GM21737 (cell line): Measurements from ENCODE around the gene SAFB2.

Experiments
- ATAC-seq: cut with Tn5 transposase; IDR thresholded peaks from one replicate; pipeline ENCODE4 v1.9.1; 2021; ENCODE audit warnings: mild to moderate bottlenecking, moderate library complexity; ENCODE audit not compliant: unreplicated experiment

SAFB2 gene

GRCh38 chr19:5585461-5586299 is 36.9 kb downstream of the SAFB2 start:
- ATAC-seq = no peak

- no peak for ATAC-seq
Measured at GRCh38 chr19:5580161-5580571, 42.4 kb downstream of the SAFB2 start.

DNA sequence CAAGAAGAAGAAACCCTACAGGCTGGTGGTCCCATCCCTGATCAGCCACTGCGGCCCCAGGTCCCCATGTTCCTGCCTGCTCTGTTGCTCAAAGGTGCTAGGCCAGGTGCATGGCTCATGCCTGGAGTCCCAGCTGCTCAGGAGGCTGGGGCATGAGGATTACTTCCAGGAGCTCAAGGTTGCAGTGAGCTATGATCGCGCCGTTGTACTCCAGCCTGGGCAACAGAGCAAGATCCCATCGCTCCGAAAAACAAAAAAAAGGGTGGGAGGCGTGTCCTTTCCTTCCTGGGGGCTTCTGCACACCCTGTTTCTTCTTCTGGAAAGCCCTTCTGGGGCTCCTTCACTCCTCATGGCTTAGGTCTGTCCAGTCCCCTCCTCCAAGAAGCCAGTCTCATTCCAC is 42.9 kb downstream of the SAFB2 start:
- ATAC-seq = no peak

GRCh38 chr19:5579286-5579685 is 43.3 kb downstream of the SAFB2 start:
- no peak for ATAC-seq

GRCh38 chr19:5578097-5578846 is 44.3 kb downstream of the SAFB2 start:
- no peak for ATAC-seq

DNA sequence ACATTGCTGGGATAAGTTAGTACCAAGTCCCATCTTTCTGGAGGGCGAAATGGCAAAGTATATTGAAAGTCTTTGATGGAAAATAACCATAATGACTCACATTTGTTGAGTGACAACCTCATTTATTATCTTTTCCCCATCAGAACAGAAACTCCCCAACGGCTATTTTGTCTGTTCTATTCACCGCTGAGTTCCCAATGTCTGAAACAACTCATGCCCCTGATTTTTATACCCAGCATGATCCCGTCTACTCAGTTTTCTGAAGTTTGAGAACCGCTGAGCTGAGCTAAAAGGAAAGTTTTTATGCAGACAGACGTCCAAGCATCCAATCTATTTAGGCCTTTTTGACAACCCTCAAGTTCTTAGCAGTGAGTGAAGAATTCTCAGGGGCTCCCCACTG is 47.0 kb downstream of the SAFB2 start:
- no peak for ATAC-seq

DNA sequence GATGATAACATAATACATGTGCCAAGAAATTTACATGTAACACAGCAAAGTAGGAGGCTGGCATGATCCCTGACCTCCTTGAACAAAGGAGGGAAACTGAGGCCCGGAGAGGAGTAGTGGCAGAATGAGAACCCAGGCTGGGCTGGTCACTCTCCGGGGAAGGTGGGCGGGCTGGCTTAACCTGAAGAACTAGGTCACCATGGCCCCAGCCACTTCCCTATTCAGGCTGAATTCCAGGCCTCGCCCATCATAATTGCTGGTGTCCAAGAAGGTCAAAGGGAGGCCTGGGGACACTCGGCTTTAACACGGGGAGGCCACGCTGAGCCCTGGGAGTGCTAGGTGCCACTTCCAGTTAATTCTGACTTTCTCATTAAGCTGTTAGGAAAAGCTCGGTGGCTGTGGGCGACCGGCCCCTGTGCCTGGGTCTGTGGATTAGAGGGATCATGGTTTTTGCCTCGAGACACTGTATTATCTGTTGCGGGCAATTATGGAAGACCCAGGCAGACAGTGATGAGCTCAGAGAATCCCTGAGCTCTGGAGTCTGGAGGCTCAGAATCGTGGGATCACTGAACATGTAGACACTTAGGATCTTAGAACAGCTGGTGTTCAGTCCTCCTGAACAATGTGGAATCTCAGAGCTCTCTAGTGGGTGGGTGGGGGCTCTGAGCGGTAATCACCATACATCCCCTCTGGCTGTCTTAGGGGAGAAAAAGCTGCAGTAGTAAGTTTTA is 49.9 kb downstream of the SAFB2 start:
- ATAC-seq = no peak

- no peak for ATAC-seq
Measured at GRCh38 chr19:5571777-5572176, 50.8 kb downstream of the SAFB2 start.

- ATAC-seq = no peak
Measured at GRCh38 chr19:5567970-5568407, 54.6 kb downstream of the SAFB2 start.

- no peak for ATAC-seq
Measured at GRCh38 chr19:5567360-5567969, 55.1 kb downstream of the SAFB2 start, which contains the start of gene TINCR. Gene TINCR, minus strand, starts transcription at chr19:5567953.

GRCh38 chr19:5564930-5565329 is 57.6 kb downstream of the SAFB2 start:
- ATAC-seq = no peak

- no peak for ATAC-seq
Measured at GRCh38 chr19:5563935-5564612, 58.5 kb downstream of the SAFB2 start.

- ATAC-seq = no peak
Measured at GRCh38 chr19:5563008-5563431, 59.6 kb downstream of the SAFB2 start.

DNA sequence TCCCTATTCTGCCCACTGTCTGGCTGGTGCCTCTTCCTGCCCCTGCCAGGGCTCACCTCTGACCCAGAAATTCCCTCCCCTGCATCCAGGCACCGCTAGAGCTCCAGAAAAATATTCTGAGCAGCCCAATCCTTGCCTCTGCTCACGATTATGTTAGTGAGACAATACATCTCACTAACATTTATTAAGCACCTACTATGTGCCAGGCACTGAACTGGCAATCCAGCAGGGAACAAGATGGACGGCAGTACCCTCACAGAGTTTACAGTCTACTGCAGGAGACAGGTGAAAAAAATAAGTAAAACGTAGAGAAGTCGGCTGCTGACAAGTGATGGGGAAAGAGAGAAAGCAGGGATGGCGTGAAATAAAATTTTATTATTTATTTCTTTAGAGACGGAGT is 60.3 kb downstream of the SAFB2 start:
- no peak for ATAC-seq

DNA sequence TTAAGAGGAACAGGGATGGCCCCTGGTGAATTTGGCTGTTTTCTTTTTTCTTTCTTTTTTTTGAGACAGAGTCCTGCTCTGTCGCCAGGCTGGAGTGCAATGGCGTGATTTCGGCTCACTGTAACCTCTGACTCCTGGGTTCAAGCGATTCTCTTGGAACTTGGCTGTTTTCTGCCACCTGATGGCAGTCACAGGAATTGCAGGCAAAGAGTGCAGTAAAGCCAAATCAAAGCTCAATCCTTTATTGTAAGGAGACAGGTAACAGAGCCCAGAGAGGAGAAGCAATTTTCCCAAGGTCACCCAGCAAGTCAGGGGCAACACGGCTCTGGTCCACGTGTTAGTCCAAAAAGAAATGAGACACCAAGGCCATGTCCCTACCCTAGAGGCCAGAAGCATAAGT is 61.0 kb downstream of the SAFB2 start:
- ATAC-seq = no peak

- ATAC-seq = no peak
Measured at GRCh38 chr19:5560156-5560555, 62.4 kb downstream of the SAFB2 start.

DNA sequence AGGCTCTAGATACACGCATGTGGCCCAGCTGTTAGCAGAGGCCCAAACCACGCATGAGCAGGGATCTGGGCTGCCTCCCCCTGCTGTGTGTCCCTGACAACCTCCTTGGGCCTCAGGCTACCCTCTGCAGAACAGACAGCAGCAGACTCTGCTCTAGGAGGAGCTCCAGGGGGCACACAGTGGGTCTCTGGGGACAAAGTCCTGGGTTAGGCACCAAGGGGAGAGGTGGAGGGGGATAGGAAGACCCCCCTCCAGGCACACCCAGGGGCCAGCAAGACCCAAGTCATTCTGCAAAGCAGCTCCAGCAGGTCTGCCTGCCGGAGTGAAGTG is 62.8 kb downstream of the SAFB2 start:
- ATAC-seq = no peak

DNA sequence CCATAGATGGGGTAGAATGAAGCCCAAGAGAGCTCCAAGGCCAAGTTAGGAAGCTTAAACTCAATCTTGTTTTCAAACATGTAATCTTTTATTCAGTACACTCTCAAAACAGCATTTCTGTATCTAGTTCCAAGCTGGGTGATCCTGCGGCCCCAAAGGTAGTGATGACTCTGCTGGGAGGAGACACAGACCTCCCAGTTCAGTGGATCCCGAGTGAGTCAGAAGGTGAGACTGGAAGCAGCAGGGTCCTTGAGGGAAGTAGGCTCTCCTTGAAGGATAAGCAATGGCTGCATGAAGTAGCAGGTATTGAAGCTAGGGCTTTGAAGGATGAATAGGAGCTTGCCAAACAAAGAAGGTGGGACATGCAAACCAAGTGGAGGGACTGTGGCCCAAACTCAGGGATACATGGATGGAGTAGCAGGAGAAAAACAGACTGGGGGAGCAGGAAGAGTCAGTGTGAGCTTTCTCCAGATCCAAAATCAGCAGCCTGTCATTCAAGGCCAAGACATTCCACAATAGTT is 64.4 kb downstream of the SAFB2 start:
- no peak for ATAC-seq

DNA sequence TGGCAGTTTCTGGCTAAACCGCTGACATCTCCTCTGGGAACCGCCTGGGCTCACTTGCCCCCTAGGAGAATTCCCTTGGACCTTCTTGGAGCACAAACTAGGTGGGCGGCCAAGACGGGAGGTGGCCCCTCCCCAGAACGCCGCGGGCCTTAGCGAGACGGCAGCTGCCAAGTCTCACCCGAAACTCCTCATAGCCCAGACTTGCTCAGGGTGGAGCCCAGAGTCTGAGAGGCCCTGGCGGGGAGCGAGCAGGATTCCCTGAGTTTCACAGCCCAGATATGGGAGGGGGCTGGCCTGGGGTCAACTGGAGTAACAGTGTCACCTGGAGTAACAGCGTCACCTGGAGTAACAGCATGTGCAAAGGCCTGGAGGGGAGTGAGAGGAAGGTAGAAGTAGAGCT is 64.9 kb downstream of the SAFB2 start:
- no peak for ATAC-seq

DNA sequence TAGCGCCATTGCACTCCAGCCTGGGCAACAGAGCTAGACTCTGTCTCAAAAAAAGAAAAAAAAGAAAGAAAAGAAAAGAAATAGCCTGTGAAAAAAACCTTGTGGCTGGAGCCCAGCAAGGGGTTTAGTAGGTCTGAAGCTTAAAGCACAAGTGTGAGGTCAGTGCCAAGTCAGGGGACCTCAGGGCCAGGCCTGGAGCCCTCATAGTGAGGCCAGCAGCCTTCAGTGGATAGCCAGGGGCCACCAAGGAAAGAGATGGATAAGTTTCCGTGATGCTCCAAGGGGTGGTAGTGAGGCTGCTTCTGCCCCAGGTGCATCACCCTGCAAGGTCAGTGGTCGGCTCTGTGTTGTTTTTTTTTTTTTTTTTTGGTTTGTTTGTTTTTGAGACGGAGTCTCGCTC is 67.7 kb downstream of the SAFB2 start:
- no peak for ATAC-seq
